ENCODE results near the gene OR2G3.

DNA sequence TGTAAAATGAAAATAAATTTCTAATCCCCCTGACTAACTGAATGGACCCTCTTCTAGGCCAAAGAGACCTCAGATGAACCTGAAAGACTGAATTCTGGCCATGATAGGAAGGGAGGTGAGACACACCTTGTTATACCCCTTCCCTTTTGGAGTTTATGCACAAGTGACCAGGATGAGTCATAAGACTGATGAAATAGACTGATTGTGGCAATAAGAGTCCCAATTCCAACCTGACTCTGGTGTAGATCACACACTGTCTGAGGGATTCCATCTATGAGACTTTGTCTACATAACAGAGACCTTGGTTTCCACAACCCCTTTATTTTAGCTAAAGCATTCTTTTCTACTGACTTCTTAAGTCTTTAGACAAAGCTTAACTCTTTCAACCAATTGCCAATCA lies 30.7 kb upstream of the OR2G3 start:
- TF ChIP-seq, protein P1, sequence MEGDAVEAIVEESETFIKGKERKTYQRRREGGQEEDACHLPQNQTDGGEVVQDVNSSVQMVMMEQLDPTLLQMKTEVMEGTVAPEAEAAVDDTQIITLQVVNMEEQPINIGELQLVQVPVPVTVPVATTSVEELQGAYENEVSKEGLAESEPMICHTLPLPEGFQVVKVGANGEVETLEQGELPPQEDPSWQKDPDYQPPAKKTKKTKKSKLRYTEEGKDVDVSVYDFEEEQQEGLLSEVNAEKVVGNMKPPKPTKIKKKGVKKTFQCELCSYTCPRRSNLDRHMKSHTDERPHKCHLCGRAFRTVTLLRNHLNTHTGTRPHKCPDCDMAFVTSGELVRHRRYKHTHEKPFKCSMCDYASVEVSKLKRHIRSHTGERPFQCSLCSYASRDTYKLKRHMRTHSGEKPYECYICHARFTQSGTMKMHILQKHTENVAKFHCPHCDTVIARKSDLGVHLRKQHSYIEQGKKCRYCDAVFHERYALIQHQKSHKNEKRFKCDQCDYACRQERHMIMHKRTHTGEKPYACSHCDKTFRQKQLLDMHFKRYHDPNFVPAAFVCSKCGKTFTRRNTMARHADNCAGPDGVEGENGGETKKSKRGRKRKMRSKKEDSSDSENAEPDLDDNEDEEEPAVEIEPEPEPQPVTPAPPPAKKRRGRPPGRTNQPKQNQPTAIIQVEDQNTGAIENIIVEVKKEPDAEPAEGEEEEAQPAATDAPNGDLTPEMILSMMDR (IDR thresholded peaks at IDR 0.05; ENCODE audit: extremely low read depth in 1 of 2, insufficient read depth in 1 of 2, low read depth in 1 of 2, low read length in 2 of 2): no peak
- TF ChIP-seq, protein P2, sequence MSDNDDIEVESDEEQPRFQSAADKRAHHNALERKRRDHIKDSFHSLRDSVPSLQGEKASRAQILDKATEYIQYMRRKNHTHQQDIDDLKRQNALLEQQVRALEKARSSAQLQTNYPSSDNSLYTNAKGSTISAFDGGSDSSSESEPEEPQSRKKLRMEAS (IDR thresholded peaks at IDR 0.05; ENCODE audit: insufficient read depth, insufficient read length): no peak
- TF ChIP-seq MYC (IDR thresholded peaks at IDR 0.05; ENCODE audit: low read depth, low read length) (no peak), POLR2A (IDR thresholded peaks at IDR 0.05; ENCODE audit: low read depth, low read length) (no peak)
